Superior temporal gyrus (tissue), 1 donor: ENCODE data around the gene BABAM2.
A peak's percentile ranks its signal among the peaks of the same experiment; 100 is the strongest.

Experiments
- DNase-seq: peaks from one replicate; pipeline ENCODE4 v3.0.0-alpha.2; 2016; ENCODE audit errors: extremely low spot score

Gene BABAM2

DNA sequence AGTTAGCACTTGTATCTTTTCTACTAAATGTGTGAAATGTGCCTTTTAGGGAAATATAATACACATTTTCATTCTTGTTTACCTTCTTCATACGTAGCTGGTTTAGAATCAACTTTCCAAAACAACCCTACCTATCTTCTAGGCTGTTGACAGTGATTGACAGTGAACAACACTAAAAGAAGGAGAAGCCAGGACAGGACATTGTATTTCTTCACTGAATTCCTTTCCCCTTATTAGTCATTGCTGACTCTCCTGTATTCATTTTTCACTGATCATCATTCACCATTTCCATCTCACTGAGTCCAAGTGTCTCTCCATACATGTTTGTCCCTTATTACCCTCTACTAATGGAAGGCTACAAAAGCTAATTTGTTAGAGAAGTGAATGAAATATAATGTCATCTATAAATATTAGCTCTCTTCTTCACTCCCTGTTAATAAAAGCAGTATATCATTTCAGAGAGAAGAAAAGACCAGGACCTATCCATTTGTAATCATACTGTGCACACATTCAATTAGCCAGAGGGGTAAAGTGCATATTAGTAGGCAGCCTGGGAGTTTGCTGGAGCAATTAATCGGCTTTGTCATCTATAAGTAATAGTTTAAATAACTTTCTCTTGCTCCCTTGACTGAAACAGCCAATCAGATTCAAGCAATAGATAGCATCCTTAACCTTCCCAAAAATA, 309.6 kb downstream of the BABAM2 start:
- DNase-seq, result no peak

DNA sequence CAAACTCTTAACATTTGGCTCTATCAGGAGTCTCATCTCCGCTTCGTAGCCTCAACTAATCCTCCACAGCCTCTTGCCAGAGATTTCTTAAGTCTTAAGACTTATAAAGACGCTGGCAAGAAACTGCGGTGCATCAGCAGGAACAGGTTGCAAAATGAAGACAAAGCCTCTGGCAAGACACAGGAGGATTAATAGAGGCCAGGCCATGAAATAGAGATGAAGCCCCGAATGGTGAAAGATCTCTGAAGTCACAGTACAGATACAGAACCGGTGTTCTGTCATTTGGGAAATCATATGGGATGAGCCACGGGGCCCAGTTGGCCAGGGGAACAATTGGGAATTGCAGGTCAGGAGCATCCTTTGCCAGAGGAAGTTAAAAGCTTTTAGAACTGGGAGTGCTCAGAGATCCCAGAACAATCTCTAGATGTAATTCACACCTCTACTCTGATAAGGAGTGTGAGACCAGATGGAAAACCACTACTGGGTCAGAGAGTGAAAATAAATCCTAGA, 311.2 kb downstream of the BABAM2 start:
- DNase-seq, result no peak

- no peak for DNase-seq
These were observed 312.2 kb downstream of the BABAM2 start for GRCh38 chr2:28202719-28203118.

- DNase-seq, result no peak
These were observed 316.2 kb downstream of the BABAM2 start for GRCh38 chr2:28206762-28207161.

DNA sequence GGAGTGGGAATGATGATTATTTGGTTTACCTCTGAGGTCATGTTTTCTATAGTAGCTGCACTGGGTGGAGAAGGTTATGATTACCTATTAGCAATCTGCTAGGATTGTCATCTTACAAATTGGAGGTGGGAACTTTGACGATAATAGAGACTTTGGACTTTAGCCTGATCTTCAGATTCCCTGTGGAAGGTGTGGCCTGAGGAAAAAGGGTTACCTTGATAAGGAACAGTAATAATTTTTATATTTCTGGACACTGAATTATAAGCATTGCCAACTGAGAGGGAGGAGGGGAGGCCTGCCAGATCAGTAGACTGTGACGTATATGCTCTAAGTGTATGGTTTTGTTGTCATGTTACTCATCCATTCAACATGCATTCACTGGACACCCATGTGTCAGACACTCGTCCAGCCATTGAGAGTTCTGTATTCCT, 318.7 kb downstream of the BABAM2 start:
- no peak for DNase-seq

- DNase-seq, result no peak
These were observed 319.3 kb downstream of the BABAM2 start for GRCh38 chr2:28209864-28210263.

DNA sequence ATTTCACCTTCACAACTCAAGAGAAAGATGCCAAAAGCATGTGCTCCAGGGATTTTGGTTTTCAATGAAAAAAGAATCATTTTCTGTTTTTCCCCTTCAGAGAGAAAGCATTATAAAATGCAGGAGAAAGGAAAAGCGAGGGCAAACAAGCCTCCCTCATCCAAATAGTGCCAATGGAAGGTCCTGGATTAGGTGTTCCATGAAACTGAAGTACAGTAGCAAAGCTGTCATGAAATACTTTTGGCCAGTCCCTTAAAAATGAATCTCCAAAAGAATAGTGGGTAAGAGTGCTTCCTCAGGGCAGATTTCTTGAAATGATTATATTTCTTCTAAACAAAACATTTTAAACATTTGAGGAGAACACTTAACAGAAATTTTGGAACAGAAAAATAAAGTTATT, 320.0 kb downstream of the BABAM2 start:
- no peak for DNase-seq

DNA sequence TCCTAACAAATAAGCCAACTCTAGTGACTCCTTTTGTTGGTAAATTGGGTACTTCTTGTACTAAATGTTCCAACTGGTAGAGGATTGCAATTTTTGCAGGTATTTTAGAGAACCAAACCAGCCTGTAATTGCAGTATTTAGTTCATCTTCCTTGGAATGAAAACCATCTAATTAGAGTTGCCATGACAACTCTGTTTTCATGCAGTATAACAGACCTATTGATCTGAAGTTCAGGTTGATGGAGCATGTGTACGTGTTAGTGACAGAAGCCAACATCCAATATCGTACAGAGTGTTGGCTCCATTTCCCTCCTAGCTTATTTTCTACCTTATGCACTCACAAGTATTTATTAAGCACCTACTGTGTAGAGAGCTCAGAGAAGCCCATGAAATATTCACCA, 325.8 kb downstream of the BABAM2 start:
- DNase-seq, result peak; percentile 21

DNA sequence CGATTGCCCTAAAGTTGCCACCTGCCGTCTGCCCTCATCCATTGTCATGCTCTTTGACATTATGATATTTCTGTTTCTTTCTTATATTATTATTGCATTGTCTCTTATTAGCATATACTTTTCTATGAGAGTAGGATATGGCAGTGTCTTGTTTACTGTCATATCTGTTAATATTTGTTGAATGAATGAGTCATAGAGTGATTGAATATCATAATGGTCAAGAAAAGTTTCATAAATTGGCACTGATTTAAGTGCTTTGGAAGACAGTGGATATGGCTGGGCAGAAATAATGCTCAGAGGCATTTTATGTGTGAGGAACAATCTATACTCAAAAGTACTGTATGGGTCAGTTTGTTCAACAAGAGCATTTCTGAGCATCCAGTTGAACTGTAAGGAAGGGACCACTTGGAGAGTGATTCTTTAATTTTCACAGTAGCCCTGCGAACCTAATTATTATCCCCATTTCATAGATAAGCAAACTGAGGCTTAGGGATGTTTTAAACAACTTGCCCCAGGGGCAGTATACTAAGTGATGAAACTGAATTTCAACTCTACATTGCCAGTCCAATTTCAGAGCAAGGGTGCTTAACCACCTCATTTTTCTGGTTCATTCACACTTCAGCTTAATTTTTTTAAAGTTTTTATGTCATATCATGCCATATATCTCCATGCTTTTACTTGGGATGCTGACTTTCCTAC, 326.7 kb downstream of the BABAM2 start:
- no peak for DNase-seq

DNA sequence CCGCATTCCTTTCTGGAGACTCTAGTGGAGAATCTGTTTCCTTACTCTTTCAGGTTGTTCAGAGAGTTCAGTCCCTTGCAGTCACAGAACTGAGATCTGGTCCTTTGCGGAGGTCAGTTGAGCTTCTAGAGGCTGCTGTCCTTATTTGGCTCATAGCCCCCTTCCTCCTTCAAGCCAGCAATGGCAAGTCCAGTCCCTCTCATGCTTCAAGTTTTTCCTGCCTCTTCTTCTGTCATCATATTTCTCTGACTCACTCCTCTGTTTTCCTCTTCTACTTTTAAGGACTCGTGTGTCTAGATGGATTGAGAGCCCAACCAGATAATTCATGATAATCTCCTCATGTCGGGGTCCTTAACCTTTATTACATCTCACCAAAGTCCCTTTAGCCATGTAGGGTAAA, 328.6 kb downstream of the BABAM2 start:
- DNase-seq, result no peak

DNA sequence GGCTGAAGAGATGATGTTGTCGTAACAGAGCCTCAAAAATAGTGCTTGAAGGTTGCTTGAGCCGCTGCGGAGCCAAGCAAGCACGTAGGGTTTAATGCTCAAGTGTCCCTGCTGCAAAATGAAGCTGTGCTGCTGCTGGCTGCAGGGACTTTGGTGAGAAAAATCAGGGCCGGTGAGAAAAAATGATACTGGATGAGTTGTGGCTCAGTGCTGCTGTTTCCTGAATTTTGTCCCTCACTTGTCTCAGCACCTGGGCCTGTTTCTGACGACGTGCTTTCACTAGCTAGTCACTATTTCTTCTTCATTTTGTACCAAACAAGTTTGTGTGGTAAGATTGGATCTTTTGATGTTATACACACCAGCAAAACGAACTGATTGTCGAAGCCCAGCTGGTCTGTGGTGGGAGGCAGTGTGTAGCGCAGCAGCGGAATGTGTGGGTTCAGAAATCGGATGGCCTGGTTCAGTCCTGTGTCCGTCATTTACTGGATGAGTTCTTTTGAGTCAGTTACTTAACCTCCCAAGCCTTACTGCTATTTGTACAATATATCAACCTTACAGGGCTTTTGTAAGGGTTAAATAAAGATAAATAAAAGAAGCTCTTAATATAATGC, 329.3 kb downstream of the BABAM2 start:
- peak; percentile 32 for DNase-seq

GRCh38 chr2:28224648-28225472, 334.3 kb downstream of the BABAM2 start:
- DNase-seq, result peak; percentile 58

DNA sequence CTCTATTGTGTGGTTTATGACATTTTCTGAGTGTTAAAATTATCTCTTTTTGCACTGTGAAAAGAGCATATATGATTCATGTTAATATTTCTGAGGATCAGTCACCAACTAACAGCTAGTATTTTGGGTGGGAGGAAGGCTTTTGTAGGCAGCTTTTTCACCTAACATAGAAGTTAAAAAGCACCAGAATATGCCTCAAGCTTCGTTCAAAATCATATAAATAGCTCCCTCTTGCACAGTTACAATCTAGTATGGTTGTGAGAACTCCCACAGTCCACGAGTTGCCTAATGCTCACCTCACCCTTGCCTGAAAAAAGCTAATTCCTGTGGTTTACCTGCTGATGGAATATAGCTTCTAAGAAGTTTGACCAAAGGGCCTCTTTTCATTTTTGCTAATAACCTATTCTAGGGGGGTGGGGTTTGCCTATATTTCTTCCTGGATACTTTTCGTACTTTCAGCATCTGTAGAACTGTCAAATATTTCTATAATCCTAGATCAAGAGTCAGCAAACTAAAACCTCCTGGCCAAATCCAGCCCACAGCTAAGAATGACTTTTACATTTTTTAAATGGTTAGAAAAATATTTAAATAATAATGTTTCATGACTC, 335.0 kb downstream of the BABAM2 start:
- DNase-seq, result no peak

- DNase-seq, result no peak
These were observed 336.0 kb downstream of the BABAM2 start for GRCh38 chr2:28226558-28226957.

DNA sequence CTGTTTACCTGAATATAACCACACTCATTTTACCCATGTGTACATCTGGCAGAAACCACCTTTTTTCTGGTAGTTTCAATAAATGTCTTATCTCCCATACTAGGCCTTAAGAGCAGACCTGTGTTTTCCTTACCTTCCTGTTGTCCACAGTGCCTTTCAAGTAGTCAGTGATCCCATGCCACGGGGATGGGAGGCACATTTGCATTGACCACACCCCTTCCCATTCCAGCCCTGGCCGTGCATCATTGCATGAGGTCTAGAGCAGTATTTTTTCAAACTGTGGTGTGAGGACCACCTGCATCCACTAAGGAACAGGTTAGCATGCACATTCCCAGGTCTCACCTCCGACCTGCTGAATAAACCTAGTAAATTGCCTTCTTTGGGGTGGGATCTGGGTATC, 337.0 kb downstream of the BABAM2 start:
- DNase-seq, result no peak

GRCh38 chr2:28228434-28228995, 338.0 kb downstream of the BABAM2 start:
- DNase-seq, result no peak

GRCh38 chr2:28231110-28231631, 340.6 kb downstream of the BABAM2 start:
- DNase-seq, result no peak

DNA sequence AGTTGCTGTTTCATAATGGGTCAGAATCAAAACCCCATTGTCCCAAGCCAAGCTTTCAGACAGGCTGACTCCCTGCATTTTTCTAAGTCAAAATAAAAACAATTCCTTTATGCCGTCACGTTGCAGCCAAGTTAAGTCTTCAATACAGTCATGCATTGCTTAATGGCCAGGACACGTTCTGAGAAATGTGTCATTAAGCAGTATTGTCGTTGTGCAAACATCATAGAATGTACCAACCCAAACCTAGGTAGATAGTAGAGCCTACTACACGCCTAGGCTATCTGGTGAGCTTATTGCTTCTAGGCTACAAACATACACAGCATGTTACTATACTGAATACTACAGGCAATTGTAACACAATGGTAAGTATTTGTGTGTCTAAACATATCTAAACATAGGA, 341.8 kb downstream of the BABAM2 start:
- no peak for DNase-seq

- no peak for DNase-seq
These were observed 342.7 kb downstream of the BABAM2 start for GRCh38 chr2:28233164-28233676.

GRCh38 chr2:28234807-28235206, 344.3 kb downstream of the BABAM2 start:
- no peak for DNase-seq

GRCh38 chr2:28239207-28239606, 348.7 kb downstream of the BABAM2 start:
- no peak for DNase-seq
